Endothelial cell of umbilical vein (primary cell): Measurements from ENCODE around the gene OR10D3. TPM values are rescaled to one million over a fixed set of nuclear protein-coding genes. Genes with fewer than 3 reads are reported as not detected.

Experiments used
- BruUV-seq: library from RNA; stranded (reverse); fragments of 400-500 nt; replicated peaks from 2 replicates; lab custom pipeline; 2021; lab: Mats Ljungman, UMichigan
- CTCF ChIA-PET: fragments of 300-600, 350-600 bp; sonication (Branson Sonifier 250); formaldehyde crosslinking; loops from one replicate; lab custom pipeline; 2021; ENCODE audit warnings: antibody characterized with exemption, inconsistent platforms; lab: Charles Lee
- POLR2A ChIA-PET: fragments of 300-600, 350-600 bp; sonication (Branson Sonifier 250); formaldehyde crosslinking; loops from one replicate; lab custom pipeline; 2021; ENCODE audit warnings: antibody characterized with exemption, inconsistent platforms; lab: Charles Lee
- DNase-seq: peaks from one replicate; pipeline ENCODE4 v3.0.0-alpha.2; 2011; ENCODE audit warnings: low read depth, low spot score
- FAIRE-seq: peaks from 2 replicates; lab custom pipeline; 2011; peaks lifted over from hg19 to GRCh38; lab: Jason Lieb, UNC
- H2AFZ ChIP-seq: 2 replicates; pipeline ENCODE4 v1.6.0; 2012; ENCODE audit warnings: low read depth, low read length, control low read depth, inconsistent platforms
- H3K27ac ChIP-seq: 2 replicates; pipeline ENCODE4 v1.5.1; 2011; ENCODE audit warnings: low read depth, mild to moderate bottlenecking, control low read depth, low read length, moderate library complexity; ENCODE audit not compliant: insufficient read depth
- H3K27me3 ChIP-seq, 2 experiments: 2 replicates each; pipeline versions ENCODE4 v1.6.0 to v1.6.1; 2011; ENCODE audit warnings: low read length in 2 of 2, mixed read lengths in 1 of 2; ENCODE audit not compliant: control insufficient read depth in 2 of 2, insufficient read depth in 2 of 2
- H3K36me3 ChIP-seq, 2 experiments: 2 replicates in 1 of 2; 3 replicates in 1 of 2; pipeline ENCODE4 v1.5.1; 2011; ENCODE audit warnings: low read length in 2 of 2, mild to moderate bottlenecking in 1 of 2, moderate library complexity in 1 of 2; ENCODE audit not compliant: control insufficient read depth in 2 of 2, insufficient read depth in 2 of 2; ENCODE audit errors: extremely low read depth in 1 of 2
- H3K4me1 ChIP-seq: 3 replicates; pipeline ENCODE4 v1.5.1; 2011; ENCODE audit warnings: mild to moderate bottlenecking, low read length; ENCODE audit not compliant: control insufficient read depth, insufficient read depth; ENCODE audit errors: extremely low read depth
- H3K4me2 ChIP-seq: 2 replicates; pipeline ENCODE4 v1.6.1; 2011; ENCODE audit warnings: low read length, control low read depth, mixed read lengths; ENCODE audit not compliant: insufficient read depth
- H3K4me3 ChIP-seq, 3 experiments: fragments of 200-600 bp in 1 of 3; sonication (generic), shearing (Covaris generic) in 1 of 3; replicated peaks in 1 of 3; 2 replicates each; pipeline ENCODE4 v1.5.1; 2011 to 2016; ENCODE audit warnings: control low read depth in 3 of 3, low read length in 3 of 3, mild to moderate bottlenecking in 2 of 3, inconsistent platforms in 1 of 3, low read depth in 1 of 3, moderate library complexity in 1 of 3; ENCODE audit not compliant: insufficient read depth in 1 of 3
- H3K79me2 ChIP-seq: 2 replicates; pipeline ENCODE4 v1.6.0; 2012; ENCODE audit warnings: low read length, inconsistent platforms; ENCODE audit not compliant: control insufficient read depth, insufficient read depth
- H3K9ac ChIP-seq: replicated peaks from 2 replicates; pipeline ENCODE3; 2011; ENCODE audit warnings: low read length, control low read depth; ENCODE audit not compliant: insufficient read depth; ENCODE audit errors: extremely low read depth
- H3K9me1 ChIP-seq: replicated peaks from 3 replicates; pipeline ENCODE4 v1.6.0; 2011; ENCODE audit warnings: mild to moderate bottlenecking, low read length; ENCODE audit not compliant: control insufficient read depth, insufficient read depth; ENCODE audit errors: extremely low read depth
- H3K9me3 ChIP-seq: replicated peaks from 2 replicates; pipeline ENCODE4 v1.5.1; 2012; ENCODE audit warnings: low read length, inconsistent platforms; ENCODE audit not compliant: control insufficient read depth, insufficient read depth
- H4K20me1 ChIP-seq: replicated peaks from 2 replicates; pipeline ENCODE3; 2011; ENCODE audit warnings: mild to moderate bottlenecking, low read length; ENCODE audit not compliant: control insufficient read depth, insufficient read depth; ENCODE audit errors: extremely low read depth
- CTCF ChIP-seq, 2 donors: IDR thresholded peaks; 1 replicate in 1 of 2; 2 replicates in 1 of 2; pipeline ENCODE4 v1.5.1; 2011; ENCODE audit warnings: low read length in 2 of 2, mild to moderate bottlenecking in 2 of 2, moderate library complexity in 2 of 2, control low read depth in 1 of 2, inconsistent platforms in 1 of 2, low read depth in 1 of 2; ENCODE audit not compliant: insufficient read depth in 1 of 2; ENCODE audit errors: extremely low read depth in 1 of 2
- EZH2 ChIP-seq: IDR thresholded peaks from 2 replicates; pipeline ENCODE4 v1.6.1; 2012; ENCODE audit warnings: borderline replicate concordance, low read depth, mild to moderate bottlenecking, moderate library complexity, low read length, inconsistent platforms; ENCODE audit not compliant: severe bottlenecking
- FOS ChIP-seq: IDR thresholded peaks from 2 replicates; pipeline ENCODE4 v1.6.1; 2011; ENCODE audit warnings: mild to moderate bottlenecking, low read length, moderate library complexity, borderline replicate concordance; ENCODE audit not compliant: insufficient read depth
- GATA2 ChIP-seq: IDR thresholded peaks from 2 replicates; pipeline ENCODE4 v1.7.0; 2011; ENCODE audit warnings: low read depth, mild to moderate bottlenecking, moderate library complexity, mixed read lengths, low read length; ENCODE audit not compliant: insufficient read length, insufficient read depth
- JUN ChIP-seq: IDR thresholded peaks from 2 replicates; pipeline ENCODE4 v1.6.1; 2011; ENCODE audit warnings: borderline replicate concordance, low read depth; ENCODE audit not compliant: insufficient read length, insufficient read depth
- MAX ChIP-seq: IDR thresholded peaks from 2 replicates; pipeline ENCODE4 v1.6.1; 2011; ENCODE audit not compliant: insufficient read depth, insufficient read length
- MYC ChIP-seq: IDR thresholded peaks from one replicate; pipeline ENCODE4 v1.6.1; 2011; ENCODE audit warnings: mild to moderate bottlenecking, low read depth, low read length
- POLR2A ChIP-seq: IDR thresholded peaks from 2 replicates; pipeline ENCODE4 v1.6.1; 2012; ENCODE audit warnings: low read depth, mild to moderate bottlenecking, control low read depth, low read length
- POLR2AphosphoS5 ChIP-seq: IDR thresholded peaks from 2 replicates; pipeline ENCODE4 v1.6.1; 2012; ENCODE audit warnings: low read depth, mild to moderate bottlenecking, control low read depth, low read length, moderate library complexity; ENCODE audit not compliant: insufficient read depth
- dilution Hi-C: fragments of 300-500 bp; cut with MboI; formaldehyde crosslinking; loops from one replicate; pipeline ENCODE4 v1.15.0; 2019; ENCODE audit warnings: low sequenced_read_pairs; ENCODE audit not compliant: extremely low pct_ligation_motif_present
- intact Hi-C: fragments of 100-400 bp; cut with micrococcal nuclease; formaldehyde crosslinking; loops from one replicate; pipeline ENCODE4 v1.10.0; 2022
- polyA plus RNA-seq, 4 experiments: library from polyadenylated mRNA; depleted of rRNA in 3 of 4; stranded (reverse) in 3 of 4; unstranded in 1 of 4; fragments of >200 nt; gene quantifications; 2 replicates each; pipeline versions ENCODE4 v1.2.1 to v1.2.3, GENCODE V29; 2011 to 2012; ENCODE audit warnings: missing spikeins in 1 of 4
- total RNA-seq: library from RNA; stranded (reverse); gene quantifications from 2 replicates; pipeline ENCODE4 v1.2.3, GENCODE V29; 2021

Gene OR10D3
- total and polyA plus RNA-seq, 2 donors (not counting 3 experiments of a cell fraction or from before 2014, with no cell fraction given): not detected

GRCh38 chr11:124147951-124148350 lies 35.2 kb upstream of the OR10D3 start:
- intact Hi-C loops: no loop called here
- H3K36me3 ChIP-seq: no peaks in the 10 kb centered on the region
- H3K9me1 ChIP-seq: no peaks in the 10 kb centered on the region
- DNase-seq: no peak
- TF ChIP-seq GATA2: no peak
- TF ChIP-seq MAX: no peak
- TF ChIP-seq CTCF (IDR thresholded peaks at IDR 0.05; ENCODE audit: extremely low read depth in 1 of 2, insufficient read depth in 1 of 2, low read depth in 1 of 2, low read length in 2 of 2): no peak
- TF ChIP-seq EZH2: no peak
- no peak for TF ChIP-seq POLR2AphosphoS5
- H2AFZ ChIP-seq: no peak overlapping the region
- no peak for FAIRE-seq
- no peaks in the 10 kb centered on the region for H3K79me2 ChIP-seq
- dilution Hi-C loops: no loop called here
- peaks cover 0 to 2% of the 10 kb centered on the region in 2 experiments for H3K27me3 ChIP-seq
- POLR2A ChIA-PET: no interaction called here
- H3K9ac ChIP-seq: no peak overlapping the region
- no TSS peak for BruUV-seq
- H3K4me1 ChIP-seq: no peaks in the 10 kb centered on the region
- H3K4me3 ChIP-seq: no peak overlapping the region
- CTCF ChIA-PET: no interaction called here
- no peaks in the 10 kb centered on the region for H3K9me3 ChIP-seq
- H3K27ac ChIP-seq: no peak overlapping the region
- H4K20me1 ChIP-seq: no peaks in the 10 kb centered on the region
- no peak overlapping the region for H3K4me2 ChIP-seq

- ChIA-PET POLR2A (no interaction called here), CTCF (interaction anchor here (1.0 to 1.4 kb wide), 2 partner anchors 11 to 23 kb away, joined by 4 read pairs; no protein-coding TSS in a partner anchor)
- Histone ChIP-seq H3K4me2 (no peak overlapping the region), H3K4me3 (no peak overlapping the region), H3K36me3 (no peaks in the 10 kb centered on the region), H3K79me2 (no peaks in the 10 kb centered on the region), H3K27ac (no peak overlapping the region), H2AFZ (no peak overlapping the region), H3K27me3 (peaks cover 2% of the 10 kb centered on the region in 2 experiments), H4K20me1 (no peaks in the 10 kb centered on the region), H3K9ac (no peak overlapping the region), H3K9me3 (no peaks in the 10 kb centered on the region), H3K9me1 (no peaks in the 10 kb centered on the region), H3K4me1 (no peaks in the 10 kb centered on the region)
- TF ChIP-seq JUN: no peak
- TF ChIP-seq GATA2: no peak
- no peak for TF ChIP-seq POLR2A
- no peak for TF ChIP-seq MAX
- TF ChIP-seq CTCF (IDR thresholded peaks at IDR 0.05; ENCODE audit: extremely low read depth in 1 of 2, insufficient read depth in 1 of 2, low read depth in 1 of 2, low read length in 2 of 2): no peak
- no peak for TF ChIP-seq EZH2
- no peak for TF ChIP-seq POLR2AphosphoS5
- no peak for TF ChIP-seq FOS
- no peak for TF ChIP-seq MYC
- dilution Hi-C loops (no loop called here), intact Hi-C loops (no loop called here)
- BruUV-seq: no TSS peak
- DNase-seq: no peak
- FAIRE-seq: no peak
Measured at GRCh38 chr11:124150684-124151083, 32.5 kb upstream of the OR10D3 start.
